H1 (cell line): ENCODE measurements around the gene UBP1. TPM values are rescaled to one million over a fixed set of nuclear protein-coding genes. Genes with fewer than 3 reads are reported as not detected.
A peak's percentile ranks its signal among the peaks of the same experiment; 100 is the strongest.

Experiments used
- CTCF ChIA-PET: fragments of 300-600 bp; sonication (Branson Sonifier 250); formaldehyde crosslinking; loops from one replicate; lab custom pipeline; 2021; ENCODE audit not compliant: partially characterized antibody; lab: Charles Lee
- POLR2A ChIA-PET: fragments of 300-600 bp; sonication (Branson Sonifier 250); formaldehyde crosslinking; loops from one replicate; lab custom pipeline; 2021; ENCODE audit warnings: inconsistent platforms; ENCODE audit not compliant: partially characterized antibody; lab: Charles Lee
- DNase-seq, 2 experiments: peaks; one replicate each; pipeline versions ENCODE4 v3.0.0 to v3.0.0-alpha.2; 2010 to 2022; ENCODE audit warnings: low spot score in 2 of 2, low read depth in 1 of 2, mixed read lengths in 1 of 2
- FAIRE-seq: peaks from 2 replicates; lab custom pipeline; 2011; peaks lifted over from hg19 to GRCh38; lab: Jason Lieb, UNC
- H2AFZ ChIP-seq: 2 replicates; pipeline ENCODE4 v1.8.1; 2012; ENCODE audit warnings: low read length, inconsistent platforms
- H2AK5ac ChIP-seq: 2 replicates; pipeline ENCODE4 v1.6.1; 2013; ENCODE audit warnings: low read depth, low read length
- H2BK120ac ChIP-seq: replicated peaks from 2 replicates; pipeline ENCODE3; 2013; ENCODE audit warnings: low read depth, low read length, inconsistent platforms
- H2BK12ac ChIP-seq: 2 replicates; pipeline ENCODE4 v1.6.1; 2013; ENCODE audit warnings: low read depth, low read length
- H2BK15ac ChIP-seq: 2 replicates; pipeline ENCODE4 v1.6.1; 2013; ENCODE audit warnings: low read length
- H2BK20ac ChIP-seq: 2 replicates; pipeline ENCODE4 v1.6.1; 2013; ENCODE audit warnings: low read length
- H2BK5ac ChIP-seq: 2 replicates; pipeline ENCODE4 v1.6.1; 2013; ENCODE audit warnings: low read depth, low read length
- H3K14ac ChIP-seq: 2 replicates; pipeline ENCODE4 v1.6.1; 2013; ENCODE audit warnings: inconsistent platforms; ENCODE audit not compliant: insufficient read length
- H3K18ac ChIP-seq: 2 replicates; pipeline ENCODE4 v1.6.1; 2013; ENCODE audit warnings: low read length; ENCODE audit errors: extremely low read depth
- H3K23ac ChIP-seq: 2 replicates; pipeline ENCODE4 v1.6.1; 2013; ENCODE audit warnings: inconsistent platforms; ENCODE audit not compliant: insufficient read length
- H3K23me2 ChIP-seq: 2 replicates; pipeline ENCODE4 v1.6.1; 2013; ENCODE audit warnings: low read depth, low read length
- H3K27ac ChIP-seq: 2 replicates; pipeline ENCODE4 v1.6.1; 2011; ENCODE audit warnings: low read depth, low read length, inconsistent platforms
- H3K27me3 ChIP-seq, 4 experiments: replicated peaks in 1 of 4; 1 replicate in 1 of 4; 2 replicates in 3 of 4; pipeline versions ENCODE4 v1.6.1 to v1.8.1; 2011 to 2013; ENCODE audit warnings: low read length in 3 of 4, mild to moderate bottlenecking in 3 of 4, inconsistent platforms in 2 of 4, mixed read lengths in 2 of 4, moderate library complexity in 1 of 4; ENCODE audit not compliant: control insufficient read depth in 3 of 4, insufficient read depth in 3 of 4; ENCODE audit errors: extremely low read depth in 1 of 4
- H3K36me3 ChIP-seq, 4 experiments: 2 replicates each; pipeline versions ENCODE4 v1.6.1 to v1.8.1; 2011 to 2013; ENCODE audit warnings: mild to moderate bottlenecking in 4 of 4, low read length in 3 of 4, moderate library complexity in 2 of 4, control low read depth in 1 of 4, inconsistent platforms in 1 of 4; ENCODE audit not compliant: insufficient read depth in 4 of 4, control insufficient read depth in 2 of 4
- H3K4ac ChIP-seq: replicated peaks from 2 replicates; pipeline ENCODE3; 2013; ENCODE audit warnings: low read length, low read depth, mixed read lengths, inconsistent platforms; ENCODE audit not compliant: insufficient read length
- H3K4me1 ChIP-seq, 4 experiments: replicated peaks in 1 of 4; 1 replicate in 1 of 4; 2 replicates in 3 of 4; pipeline versions ENCODE4 v1.6.1 to v1.8.1; 2011 to 2013; ENCODE audit warnings: low read length in 3 of 4, inconsistent platforms in 2 of 4, mixed read lengths in 1 of 4; ENCODE audit not compliant: insufficient read depth in 4 of 4, control insufficient read depth in 3 of 4
- H3K4me2 ChIP-seq, 2 experiments: 2 replicates each; pipeline versions ENCODE4 v1.6.1 to v1.8.1; 2011 to 2013; ENCODE audit warnings: low read depth in 2 of 2, low read length in 2 of 2, control low read depth in 1 of 2, inconsistent platforms in 1 of 2, mild to moderate bottlenecking in 1 of 2; ENCODE audit not compliant: insufficient read depth in 1 of 2
- H3K4me3 ChIP-seq, 4 experiments: fragments of 200-600, 300-600 bp in 1 of 4; sonication (generic), shearing (Covaris generic), sonication (Bioruptor Twin) in 1 of 4; 2 replicates each; pipeline versions ENCODE4 v1.5.1 to v1.8.1; 2011 to 2016; ENCODE audit warnings: low read length in 4 of 4, low read depth in 3 of 4, control low read depth in 2 of 4, inconsistent platforms in 2 of 4, mild to moderate bottlenecking in 2 of 4, mixed read lengths in 1 of 4, moderate library complexity in 1 of 4; ENCODE audit not compliant: insufficient read depth in 2 of 4; ENCODE audit errors: extremely low read depth in 1 of 4
- H3K56ac ChIP-seq: replicated peaks from 2 replicates; pipeline ENCODE3; 2013; ENCODE audit warnings: low read depth, mild to moderate bottlenecking, mixed read lengths, low read length, inconsistent platforms; ENCODE audit not compliant: insufficient read length
- H3K79me1 ChIP-seq: 2 replicates; pipeline ENCODE4 v1.6.1; 2013; ENCODE audit warnings: low read depth, low read length, control low read depth
- H3K79me2 ChIP-seq, 2 experiments: 2 replicates each; pipeline versions ENCODE4 v1.6.1 to v1.8.1; 2012 to 2013; ENCODE audit warnings: low read length in 2 of 2, mild to moderate bottlenecking in 2 of 2, inconsistent platforms in 1 of 2; ENCODE audit not compliant: insufficient read depth in 2 of 2, control insufficient read depth in 1 of 2
- H3K9ac ChIP-seq, 4 experiments: replicated peaks in 1 of 4; 1 replicate in 1 of 4; 2 replicates in 3 of 4; pipeline versions ENCODE4 v1.6.1 to v1.8.1; 2011 to 2013; ENCODE audit warnings: low read depth in 3 of 4, low read length in 3 of 4, control low read depth in 2 of 4, mild to moderate bottlenecking in 2 of 4, moderate library complexity in 2 of 4, inconsistent platforms in 1 of 4; ENCODE audit errors: extremely low read depth in 1 of 4
- H3K9me3 ChIP-seq, 2 experiments: 2 replicates each; pipeline versions ENCODE4 v1.6.1 to v1.8.1; 2012 to 2013; ENCODE audit warnings: mild to moderate bottlenecking in 2 of 2, moderate library complexity in 2 of 2, control low read depth in 1 of 2, inconsistent platforms in 1 of 2, low read depth in 1 of 2, low read length in 1 of 2, mixed read lengths in 1 of 2; ENCODE audit not compliant: insufficient read depth in 2 of 2
- H4K20me1 ChIP-seq, 2 experiments: replicated peaks in 1 of 2; 2 replicates each; pipeline versions ENCODE3 to v1.8.1; 2011 to 2013; ENCODE audit warnings: inconsistent platforms in 2 of 2, low read length in 2 of 2, mild to moderate bottlenecking in 1 of 2; ENCODE audit not compliant: insufficient read depth in 2 of 2, control insufficient read depth in 1 of 2
- H4K5ac ChIP-seq: 2 replicates; pipeline ENCODE4 v1.6.1; 2013; ENCODE audit warnings: low read length, low read depth, mixed read lengths, inconsistent platforms; ENCODE audit not compliant: insufficient read length
- H4K8ac ChIP-seq: 2 replicates; pipeline ENCODE4 v1.8.0; 2013; ENCODE audit warnings: mild to moderate bottlenecking, moderate library complexity, low read length, inconsistent platforms; ENCODE audit not compliant: insufficient read depth; ENCODE audit errors: extremely low read depth
- H4K91ac ChIP-seq: replicated peaks from 2 replicates; pipeline ENCODE3; 2013; ENCODE audit warnings: low read length, mixed read lengths, inconsistent platforms; ENCODE audit not compliant: insufficient read length
- SAP30 ChIP-seq: fragments of 300-600 bp; sonication (generic); IDR thresholded peaks from 2 replicates; pipeline ENCODE4 v1.7.1; 2012; ENCODE audit warnings: low read length, moderate library complexity, mild to moderate bottlenecking, inconsistent platforms; ENCODE audit not compliant: insufficient read depth, insufficient replicate concordance
- SIRT6 ChIP-seq: IDR thresholded peaks from one replicate; pipeline ENCODE4 v1.7.1; 2012; ENCODE audit warnings: low read length, inconsistent platforms
- SP1 ChIP-seq: IDR thresholded peaks from 2 replicates; pipeline ENCODE4 v1.6.1; 2011; ENCODE audit warnings: low read depth, low read length
- TAF7 ChIP-seq: optimal IDR thresholded peaks from 2 replicates; pipeline ENCODE3; 2011; ENCODE audit warnings: low read depth, mild to moderate bottlenecking, inconsistent platforms, low read length, moderate library complexity, borderline replicate concordance
- WGBS, 2 experiments: shearing (Covaris generic) in 1 of 2; methylation state at CpG; one replicate each; pipeline versions ENCODE4 v1.1.6 to v1.1.7; 2013 to 2015; ENCODE audit warnings: low lambda C conversion rate in 2 of 2, mixed read lengths in 2 of 2, inconsistent platforms in 1 of 2, low coverage in 1 of 2, missing lambda C conversion rate in 1 of 2; ENCODE audit not compliant: insufficient replicate concordance in 2 of 2, insufficient coverage in 1 of 2, insufficient read length in 1 of 2; ENCODE audit errors: extremely low coverage in 1 of 2, missing lambda C conversion rate in 1 of 2; 5-methylcytosine and 5-hydroxymethylcytosine counted together
- polyA plus RNA-seq, 7 experiments: library from polyadenylated mRNA; depleted of rRNA in 3 of 7; stranded (reverse) in 5 of 7; unstranded in 2 of 7; fragments of >200 nt in 5 of 7; fragments of 200-250 nt in 2 of 7; gene quantifications; 1 replicate in 5 of 7; 2 replicates in 1 of 7; 4 replicates in 1 of 7; pipeline versions ENCODE4 v1.2.1 to v1.2.3, GENCODE V29; 2011 to 2013; ENCODE audit warnings: missing spikeins in 2 of 7, mixed read lengths in 2 of 7
- total RNA-seq: library from RNA; stranded (reverse); fragmentation: NEBNext Ultra II Directional; extraction: Animal tissue kit (Norgen Biotek cat#: 25700); gene quantifications from 2 replicates; pipeline ENCODE4 v1.2.1, GENCODE V29; 2021

The UBP1 gene
- total and polyA plus RNA-seq, 2 of the 8 experiments (the other 6 are each of a cell fraction or from before 2014, with no cell fraction given) = 47.3 to 71.9 TPM

DNA sequence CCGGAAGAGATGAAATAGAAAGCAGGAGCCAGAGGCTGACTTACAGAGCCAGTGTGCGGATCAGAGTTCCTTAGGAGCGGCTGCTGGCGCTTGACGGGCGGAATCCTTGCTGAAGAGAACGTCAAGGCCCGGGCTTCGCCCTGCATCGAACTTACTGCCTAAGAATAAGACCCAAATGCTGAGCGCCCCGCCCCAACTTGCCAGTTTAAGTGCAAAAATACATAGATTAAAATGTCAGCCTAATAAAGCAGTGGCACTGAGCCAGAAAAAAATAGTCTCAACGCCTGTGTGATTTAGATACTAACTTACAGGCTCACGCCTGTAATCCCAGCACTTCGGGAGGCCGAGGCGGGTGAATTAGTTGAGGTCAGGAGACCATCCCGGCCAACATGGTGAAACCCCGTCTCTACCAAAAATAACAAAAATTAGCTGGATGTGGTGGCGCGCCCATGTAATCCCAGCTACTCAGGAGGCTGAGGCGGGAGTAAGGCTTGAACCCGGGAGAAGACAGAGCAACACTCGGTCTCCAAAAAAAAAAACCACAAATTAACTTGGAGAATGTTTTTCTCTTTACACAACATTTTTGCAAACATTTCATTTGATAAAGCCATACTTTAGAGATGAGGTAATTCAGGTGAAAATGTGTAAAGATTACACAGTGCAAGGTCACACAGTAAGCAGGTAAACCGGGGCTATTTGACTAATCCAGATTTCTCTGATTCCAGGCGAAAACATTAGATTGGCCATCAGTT lies 1.2 kb upstream of the UBP1 start:
- Histone ChIP-seq H4K5ac (peak overlapping the region; percentile 96), H3K27me3 (no peaks in the 10 kb centered on the region; a peak in 1 of 7 replicates), H3K79me2 (peaks cover 20 to 34% of the 10 kb centered on the region in 2 experiments), H3K9ac (peak overlapping the region in 3 of 4 experiments; percentile 76 to 87 (median 82); a peak in 6 of 7 replicates), H3K36me3 (no peaks in the 10 kb centered on the region), H4K91ac (peak overlapping the region; percentile 45), H3K23ac (no peak overlapping the region), H2BK5ac (peak overlapping the region; percentile 94), H2BK15ac (peak overlapping the region; percentile 13; the same call in 1 of the 2 replicates), H3K9me3 (no peaks in the 10 kb centered on the region), H2BK20ac (no peak overlapping the region), H2BK12ac (peak overlapping the region; percentile 18; the same call in 1 of the 2 replicates), H3K27ac (peak overlapping the region; percentile 84), H3K4me1 (peaks cover 0 to 3% (median 1%) of the 10 kb centered on the region in 4 experiments; a peak in 4 of 7 replicates), H3K4me2 (peak overlapping the region; percentile 92 to 94), H3K14ac (no peak overlapping the region), H2AK5ac (no peak overlapping the region), H2BK120ac (no peak overlapping the region), H3K4ac (peak overlapping the region; percentile 86), H4K20me1 (peaks cover 10% of the 10 kb centered on the region in 2 experiments), H4K8ac (no peak overlapping the region; the same call in 1 of the 2 replicates), H3K79me1 (no peaks in the 10 kb centered on the region; the same call in 1 of the 2 replicates), H3K23me2 (peaks cover 10% of the 10 kb centered on the region), H2AFZ (peak overlapping the region; percentile 95; the same call in 1 of the 2 replicates), H3K56ac (peak overlapping the region; percentile 75), H3K4me3 (peak overlapping the region; percentile 77 to 94 (median 86)), H3K18ac (peak overlapping the region; percentile 63)
- ChIA-PET CTCF (interaction anchor here (0.9 kb wide), 1 partner anchor 68 kb away, joined by 3 read pairs; no protein-coding TSS in a partner anchor), POLR2A (interaction anchor here (0.7 to 6.1 kb wide), 7 partner anchors 13 to 359 kb away, joined by 3 to 82 read pairs (median 3); no protein-coding TSS in a partner anchor)
- no peak for TF ChIP-seq SIRT6
- TF ChIP-seq TAF7 = no peak
- no peak for TF ChIP-seq SP1
- TF ChIP-seq SAP30 = peak; percentile 15
- no peak for FAIRE-seq
- DNase-seq = no peak
- 45% methylated on average over 26 of the region's 26 CpGs; no CpG with 5 or more reads in 1 of the 2 experiments for WGBS, 2 experiments
